ENCODE measurements around the gene MAN2A2. TPM values are rescaled to one million over a fixed set of nuclear protein-coding genes. Genes with fewer than 3 reads are reported as not detected.

MAN2A2 gene
- total RNA-seq, 4 donors from 2014 or later = 51.3 to 91.9 (median 62.2) TPM

GRCh38 chr15:90882781-90883525 is 20.1 kb upstream of the MAN2A2 start:
- H3K4me1 ChIP-seq = peaks cover 45% of the 10 kb centered on the region
- 61% methylated on average over 13 of the region's 13 CpGs for WGBS
- DNase-seq (ENCODE audit: low spot score in 2 of 2) = no peak
- H3K27me3 ChIP-seq = no peaks in the 10 kb centered on the region
- TF ChIP-seq, protein P1, sequence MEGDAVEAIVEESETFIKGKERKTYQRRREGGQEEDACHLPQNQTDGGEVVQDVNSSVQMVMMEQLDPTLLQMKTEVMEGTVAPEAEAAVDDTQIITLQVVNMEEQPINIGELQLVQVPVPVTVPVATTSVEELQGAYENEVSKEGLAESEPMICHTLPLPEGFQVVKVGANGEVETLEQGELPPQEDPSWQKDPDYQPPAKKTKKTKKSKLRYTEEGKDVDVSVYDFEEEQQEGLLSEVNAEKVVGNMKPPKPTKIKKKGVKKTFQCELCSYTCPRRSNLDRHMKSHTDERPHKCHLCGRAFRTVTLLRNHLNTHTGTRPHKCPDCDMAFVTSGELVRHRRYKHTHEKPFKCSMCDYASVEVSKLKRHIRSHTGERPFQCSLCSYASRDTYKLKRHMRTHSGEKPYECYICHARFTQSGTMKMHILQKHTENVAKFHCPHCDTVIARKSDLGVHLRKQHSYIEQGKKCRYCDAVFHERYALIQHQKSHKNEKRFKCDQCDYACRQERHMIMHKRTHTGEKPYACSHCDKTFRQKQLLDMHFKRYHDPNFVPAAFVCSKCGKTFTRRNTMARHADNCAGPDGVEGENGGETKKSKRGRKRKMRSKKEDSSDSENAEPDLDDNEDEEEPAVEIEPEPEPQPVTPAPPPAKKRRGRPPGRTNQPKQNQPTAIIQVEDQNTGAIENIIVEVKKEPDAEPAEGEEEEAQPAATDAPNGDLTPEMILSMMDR (IDR thresholded peaks at IDR 0.05) = no peak
- TF ChIP-seq EP300 (IDR thresholded peaks at IDR 0.05) (no peak), POLR2AphosphoS5 (IDR thresholded peaks at IDR 0.05) (no peak), POLR2A (IDR thresholded peaks at IDR 0.05) (no peak)
- peaks cover 53% of the 10 kb centered on the region for H3K36me3 ChIP-seq
- no peak overlapping the region for H3K4me3 ChIP-seq
- no peaks in the 10 kb centered on the region for H3K9me3 ChIP-seq
- H3K27ac ChIP-seq = peak overlapping the region; percentile 87

GRCh38 chr15:90883526-90883975 is 19.6 kb upstream of the MAN2A2 start:
- H3K4me1 ChIP-seq = peaks cover 45% of the 10 kb centered on the region
- H3K36me3 ChIP-seq = peaks cover 47% of the 10 kb centered on the region
- no peak for DNase-seq (ENCODE audit: low spot score in 2 of 2)
- TF ChIP-seq, protein P1 (IDR thresholded peaks at IDR 0.05) = no peak
- no peak for TF ChIP-seq POLR2A (IDR thresholded peaks at IDR 0.05)
- no peak for TF ChIP-seq EP300 (IDR thresholded peaks at IDR 0.05)
- no peak for TF ChIP-seq POLR2AphosphoS5 (IDR thresholded peaks at IDR 0.05)
- H3K27me3 ChIP-seq = no peaks in the 10 kb centered on the region
- no peaks in the 10 kb centered on the region for H3K9me3 ChIP-seq
- WGBS = 57% methylated on average over 7 of the region's 7 CpGs
- H3K4me3 ChIP-seq = peak overlapping the region; percentile 58
- H3K27ac ChIP-seq = peak overlapping the region; percentile 87

- 3% methylated on average over 24 of the region's 58 CpGs for WGBS
- peak within 1 kb of the TSS; percentile 58 for H3K4me3 ChIP-seq
- H3K4me1 ChIP-seq = peaks cover 45% of the 10 kb centered on the region
- no peaks in the 10 kb centered on the region for H3K9me3 ChIP-seq
- peak within 1 kb of the TSS; percentile 87 for H3K27ac ChIP-seq
- H3K27me3 ChIP-seq = no peaks in the 10 kb centered on the region
- DNase-seq (ENCODE audit: low spot score in 2 of 2) = peak in 1 of 2 donors; percentile 87
- H3K36me3 ChIP-seq = peaks cover 41% of the 10 kb centered on the region
- TF ChIP-seq EP300 (IDR thresholded peaks at IDR 0.05) (no peak), POLR2A (IDR thresholded peaks at IDR 0.05) (peak; percentile 53 to 63), POLR2AphosphoS5 (IDR thresholded peaks at IDR 0.05) (peak in 1 of 3 donors; percentile 14)
Observed at GRCh38 chr15:90883976-90884718, 19.0 kb upstream of the MAN2A2 start, which contains the start of gene FES. FES (plus strand) TSS chr15:90884504; CDS start chr15:90885046, 542 bp downstream.

- TF ChIP-seq, protein P1 (IDR thresholded peaks at IDR 0.05) = no peak
- TF ChIP-seq POLR2A (IDR thresholded peaks at IDR 0.05) (no peak), POLR2AphosphoS5 (IDR thresholded peaks at IDR 0.05) (no peak), EP300 (IDR thresholded peaks at IDR 0.05) (no peak)
- Histone ChIP-seq H3K4me3 (peak overlapping the region; percentile 58), H3K4me1 (peaks cover 45% of the 10 kb centered on the region), H3K9me3 (no peaks in the 10 kb centered on the region), H3K36me3 (peaks cover 37% of the 10 kb centered on the region), H3K27ac (peak overlapping the region; percentile 87), H3K27me3 (no peaks in the 10 kb centered on the region)
- WGBS = 51% methylated on average over 10 of the region's 16 CpGs
- peak in 1 of 2 donors; percentile 74 for DNase-seq (ENCODE audit: low spot score in 2 of 2)
Observed at GRCh38 chr15:90884719-90885431, 18.2 kb upstream of the MAN2A2 start.

DNA sequence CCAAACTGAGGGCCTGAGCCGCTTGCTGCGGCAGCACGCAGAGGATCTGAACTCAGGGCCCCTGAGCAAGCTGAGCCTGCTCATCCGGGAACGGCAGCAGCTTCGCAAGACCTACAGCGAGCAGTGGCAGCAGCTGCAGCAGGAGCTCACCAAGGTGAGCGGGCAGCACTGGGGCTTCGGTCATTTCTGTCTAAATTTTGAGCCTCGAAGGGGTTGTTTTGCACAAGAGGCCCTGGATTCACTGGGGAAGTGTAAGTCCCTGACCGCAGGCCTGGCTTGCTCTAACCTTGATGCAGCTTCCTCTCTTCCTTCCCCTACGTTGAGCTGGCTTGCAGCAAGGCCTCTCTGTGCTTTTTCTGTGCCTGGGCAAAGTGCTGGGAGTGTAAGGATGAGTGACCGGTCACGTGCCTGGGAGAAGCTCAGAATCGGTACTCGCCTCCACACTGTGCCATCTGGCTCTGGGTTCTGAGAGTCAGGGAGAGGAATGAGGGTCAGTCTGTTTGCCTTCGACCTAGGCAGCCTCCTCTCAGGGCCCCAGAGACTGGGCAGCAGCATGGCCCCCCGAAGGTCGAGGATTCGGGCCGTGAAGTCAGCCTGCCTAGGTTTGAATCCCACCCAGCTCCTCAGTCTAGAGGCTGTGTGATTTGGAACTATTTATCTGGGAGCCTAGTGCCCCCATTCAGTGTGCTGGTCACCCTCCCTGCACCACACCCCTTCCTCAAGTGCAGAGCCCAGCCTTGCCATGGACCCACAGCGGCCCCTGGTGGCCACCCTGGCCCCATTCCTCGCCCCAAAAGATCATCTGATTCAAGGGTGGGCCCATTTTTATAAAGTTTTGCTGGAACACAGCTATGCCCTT is 17.4 kb upstream of the MAN2A2 start:
- no peaks in the 10 kb centered on the region for H3K9me3 ChIP-seq
- TF ChIP-seq POLR2AphosphoS5 (IDR thresholded peaks at IDR 0.05) (no peak), EP300 (IDR thresholded peaks at IDR 0.05) (no peak)
- TF ChIP-seq, protein P1 (IDR thresholded peaks at IDR 0.05) = peak; percentile 94 to 97
- peak overlapping the region; percentile 58 for H3K4me3 ChIP-seq
- 55% methylated on average over 17 of the region's 23 CpGs for WGBS
- peak overlapping the region; percentile 87 for H3K27ac ChIP-seq
- H3K27me3 ChIP-seq = no peaks in the 10 kb centered on the region
- H3K4me1 ChIP-seq = peaks cover 45% of the 10 kb centered on the region
- peaks cover 37% of the 10 kb centered on the region for H3K36me3 ChIP-seq
- DNase-seq (ENCODE audit: low spot score in 2 of 2) = peak; percentile 88 to 91
